Embryonic facial prominence (tissue), 1 donor: ENCODE measurements around the gene CDX1.

Experiments
- DNase-seq: peaks from one replicate; pipeline ENCODE4 v3.0.0-alpha.2; 2016; ENCODE audit errors: extremely low spot score

Gene CDX1

GRCh38 chr5:150131978-150132694 lies 34.4 kb upstream of the CDX1 start:
- DNase-seq = no peak

DNA sequence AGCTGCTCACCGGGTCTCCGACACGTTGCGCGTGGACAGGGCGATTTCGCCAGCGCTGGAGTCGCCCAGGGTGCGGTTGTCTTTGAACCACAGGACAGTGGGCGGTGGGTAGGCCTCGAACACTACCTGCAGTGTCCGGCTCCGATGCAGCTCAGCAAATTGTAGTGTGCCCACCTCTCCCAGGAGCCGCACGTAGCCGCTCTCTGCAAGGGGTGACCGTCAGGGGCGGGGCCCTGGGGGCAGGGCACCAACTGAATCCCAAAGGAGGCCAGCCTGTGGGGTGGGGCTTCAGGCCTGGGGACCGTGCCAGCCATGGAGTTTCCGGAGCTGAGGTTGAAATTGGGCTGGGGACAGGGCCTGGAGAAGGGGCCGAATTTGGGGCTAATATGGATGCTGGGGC lies 33.8 kb upstream of the CDX1 start:
- no peak for DNase-seq

DNA sequence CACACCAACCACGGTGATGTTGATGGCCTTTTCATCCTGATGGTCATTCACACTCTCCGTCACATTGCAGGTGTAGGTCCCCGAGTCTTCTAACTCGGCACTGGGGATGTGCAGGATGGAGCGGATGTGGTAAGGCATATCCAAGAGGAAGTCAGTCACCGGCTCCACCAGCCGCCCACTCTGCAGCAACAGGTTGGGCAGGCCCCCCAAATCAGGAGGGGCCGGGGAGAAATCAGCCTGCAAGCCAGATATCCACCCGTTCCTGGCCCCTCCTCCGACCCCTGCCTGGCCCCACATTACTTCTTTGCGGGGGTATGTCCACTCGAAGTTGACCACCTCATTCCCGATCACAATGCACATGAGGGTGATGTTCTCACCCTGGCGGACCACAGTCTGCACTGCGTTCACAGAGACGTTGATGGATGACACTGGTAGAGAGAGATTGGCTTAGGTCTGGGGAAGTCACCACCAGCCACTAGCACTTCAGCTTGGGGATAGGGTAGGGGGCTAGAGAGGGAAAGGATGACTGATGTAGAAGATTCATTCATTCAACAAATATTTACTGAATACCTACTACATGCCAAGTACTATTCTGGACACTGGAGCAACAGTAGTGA lies 32.9 kb upstream of the CDX1 start:
- DNase-seq = no peak

GRCh38 chr5:150134198-150134588 lies 32.4 kb upstream of the CDX1 start:
- DNase-seq = no peak

GRCh38 chr5:150135557-150136304 lies 30.8 kb upstream of the CDX1 start:
- DNase-seq = no peak

- no peak for DNase-seq
Measured at GRCh38 chr5:150136305-150137167, 30.0 kb upstream of the CDX1 start.

DNA sequence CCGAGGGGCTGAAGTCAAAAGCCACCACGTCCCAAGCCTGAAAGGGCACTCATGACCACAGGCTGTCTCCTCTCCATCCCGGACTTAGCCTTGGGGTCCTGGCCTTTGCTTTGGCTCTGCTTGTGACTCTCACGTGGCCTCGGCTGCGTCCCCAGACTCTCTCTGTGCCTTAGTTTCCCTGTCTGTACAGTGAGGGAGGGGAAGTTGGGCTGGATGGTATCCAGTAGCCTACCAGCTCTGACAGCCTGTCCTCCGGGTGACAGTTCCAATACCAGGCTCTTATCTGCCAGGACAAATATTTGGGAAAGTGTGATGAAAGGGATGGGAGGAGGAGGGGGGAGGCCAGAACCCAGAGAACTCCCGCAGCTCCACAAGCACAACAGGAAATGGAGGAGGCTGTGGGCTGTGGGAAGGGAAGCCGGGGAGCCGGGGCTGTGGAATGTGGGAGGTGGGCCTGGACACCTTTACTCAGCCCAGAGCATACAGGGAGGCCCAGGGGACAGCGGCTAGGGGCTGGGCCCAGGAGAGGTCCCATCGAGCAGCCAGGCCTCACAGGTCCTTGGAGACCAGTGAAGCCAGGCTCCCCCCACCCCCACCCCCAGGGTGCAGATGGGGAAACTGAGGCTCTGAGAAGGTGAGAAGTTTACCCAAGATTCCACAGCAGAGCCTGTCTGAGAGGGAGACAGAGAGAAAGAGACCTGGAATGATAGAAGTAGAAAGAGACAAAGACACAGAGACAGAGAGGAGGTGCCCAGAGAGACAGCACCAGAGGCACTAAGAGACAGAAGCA lies 29.2 kb upstream of the CDX1 start:
- DNase-seq = no peak

DNA sequence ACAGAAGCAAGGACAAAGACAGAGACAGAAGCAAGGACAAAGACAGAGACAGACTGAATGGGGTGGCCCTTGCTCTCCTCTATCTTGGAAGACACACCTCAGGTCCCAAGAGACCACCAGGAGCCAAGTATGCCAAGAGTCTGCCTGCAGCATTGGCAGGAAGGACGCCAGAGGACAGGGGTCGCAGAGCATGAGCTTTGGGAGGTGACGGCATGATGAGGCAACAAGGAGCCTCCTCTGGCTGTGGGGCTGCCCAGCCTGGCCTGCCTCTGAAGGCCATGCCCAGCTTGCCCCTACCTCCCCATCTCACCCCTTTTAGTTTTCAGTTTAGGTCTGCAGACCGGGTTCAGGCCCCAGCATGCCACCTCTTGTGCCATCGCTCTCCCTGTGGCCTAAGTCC lies 28.6 kb upstream of the CDX1 start:
- DNase-seq = no peak

GRCh38 chr5:150138551-150139265 lies 27.9 kb upstream of the CDX1 start:
- DNase-seq = no peak

DNA sequence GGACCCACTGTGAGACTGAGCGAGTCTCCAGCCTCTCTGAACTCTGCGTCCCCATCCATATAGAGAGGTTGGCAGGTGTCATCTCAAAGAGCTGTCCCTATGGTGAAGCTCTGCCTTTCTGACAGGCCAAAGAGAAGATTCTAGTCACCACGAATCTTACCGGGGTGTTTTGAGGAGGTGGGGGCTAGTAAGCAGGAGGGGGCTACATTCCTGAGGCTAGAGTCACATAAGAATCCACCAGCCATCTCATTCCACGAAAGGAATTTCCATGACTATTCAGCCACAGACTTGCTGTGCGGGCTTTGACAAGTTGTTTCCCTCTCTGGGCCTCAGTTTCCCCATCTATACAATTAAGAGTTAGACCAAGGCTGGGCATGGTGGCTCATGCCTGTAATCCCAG lies 27.2 kb upstream of the CDX1 start:
- DNase-seq = no peak

- no peak for DNase-seq
Measured at GRCh38 chr5:150140830-150141229, 25.7 kb upstream of the CDX1 start.

DNA sequence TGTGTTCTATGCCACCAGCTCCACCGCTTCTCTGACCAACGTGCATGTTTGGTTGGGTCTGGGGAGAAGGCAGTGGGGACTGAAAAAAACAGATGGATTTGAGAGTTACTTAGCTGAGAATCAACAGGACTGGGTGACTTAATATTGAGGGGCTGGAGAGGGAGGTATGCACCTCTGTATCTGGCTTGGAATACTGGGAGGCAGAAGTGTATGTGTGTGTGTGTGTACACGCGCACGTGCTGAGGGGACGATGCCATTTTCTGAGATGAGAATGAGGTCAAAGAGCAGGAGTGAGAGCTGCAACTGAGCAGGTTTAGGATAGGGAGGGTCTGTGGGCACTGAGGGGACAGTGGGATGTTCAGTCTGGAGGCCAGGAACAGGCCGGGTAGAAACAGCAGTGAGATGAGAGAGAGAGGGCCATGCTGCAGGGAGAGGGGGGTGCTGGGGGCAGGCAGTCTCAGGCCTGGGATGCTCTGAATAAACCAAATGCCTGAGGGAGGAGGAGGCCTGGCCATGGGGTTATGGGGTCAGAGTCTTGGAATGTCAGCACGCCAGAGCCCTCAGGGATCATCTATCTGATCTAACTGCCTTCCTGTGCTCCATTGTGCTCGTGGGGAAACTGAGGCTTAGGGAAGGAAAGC lies 24.9 kb upstream of the CDX1 start:
- DNase-seq = no peak

GRCh38 chr5:150142185-150142958 lies 24.2 kb upstream of the CDX1 start:
- DNase-seq = no peak

- no peak for DNase-seq
Measured at GRCh38 chr5:150142959-150143349, 23.6 kb upstream of the CDX1 start.

GRCh38 chr5:150143350-150144245 lies 23.0 kb upstream of the CDX1 start:
- no peak for DNase-seq

DNA sequence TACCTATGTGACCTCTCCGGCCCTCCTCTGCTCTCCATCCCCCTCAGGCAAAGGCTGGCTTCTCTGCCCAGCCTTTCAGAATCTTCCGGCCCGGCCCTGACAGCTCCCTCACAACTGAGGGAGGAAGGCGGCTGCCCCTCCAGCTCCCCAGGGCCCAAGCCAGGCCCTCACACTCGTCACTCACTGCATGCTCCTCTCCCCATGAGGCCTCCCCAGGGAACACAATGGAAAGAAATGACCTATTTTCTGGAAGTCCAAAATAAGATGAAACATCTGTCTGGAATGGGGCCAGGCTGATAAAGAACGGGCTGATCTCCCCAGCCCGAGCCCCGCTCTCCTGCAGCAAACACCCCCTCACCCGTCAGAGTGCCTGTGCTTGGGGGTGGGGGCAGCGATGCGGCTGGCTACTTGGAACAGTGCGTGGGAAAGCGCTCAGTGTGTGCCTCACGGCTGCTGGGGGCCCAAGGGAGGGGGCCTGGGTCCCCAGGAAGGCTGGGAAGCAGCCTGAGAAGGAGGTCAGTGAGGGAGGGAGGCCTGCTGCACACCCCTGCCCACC lies 22.3 kb upstream of the CDX1 start:
- DNase-seq = no peak

- no peak for DNase-seq
Measured at GRCh38 chr5:150144879-150145278, 21.7 kb upstream of the CDX1 start.

DNA sequence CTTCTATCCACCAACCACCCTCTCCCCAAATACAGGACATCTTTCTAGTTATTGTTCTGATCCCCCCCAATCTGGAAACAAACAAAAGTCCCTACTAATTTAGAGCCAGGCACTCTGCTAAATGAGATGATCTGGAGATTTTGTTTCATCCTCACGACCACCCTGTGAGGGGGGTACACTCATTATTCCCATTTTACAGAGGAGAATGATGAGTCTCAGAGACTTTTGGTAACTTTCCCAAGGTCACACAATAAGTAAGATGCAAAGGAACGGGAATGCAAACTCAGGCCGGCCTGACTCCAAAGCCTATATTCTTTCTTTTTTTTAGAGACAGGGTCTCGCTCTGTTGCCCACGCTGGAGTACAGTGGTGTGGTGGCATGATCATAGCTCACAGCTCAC lies 20.3 kb upstream of the CDX1 start:
- no peak for DNase-seq
